ENCODE results near the gene ZNF556. TPM values are rescaled to one million over a fixed set of nuclear protein-coding genes. Genes with fewer than 3 reads are reported as not detected.

Gene ZNF556
- total RNA-seq, 1 experiment from 2014 or later, result not detected

GRCh38 chr19:2906631-2907195 is 39.6 kb downstream of the ZNF556 start:
- no peak for ATAC-seq
- BruUV-seq (replicated peaks), result no TSS peak
- DNase-seq (ENCODE audit: low read depth, low spot score), result no peak
- CTCF ChIA-PET, result no interaction called here
- intact Hi-C loops (cut with micrococcal nuclease; ENCODE audit: unreplicated experiment), result no loop called here
- Histone ChIP-seq H3K9me3 (ENCODE audit: control insufficient read depth, insufficient read depth, low read depth, low read length) (no peaks in the 10 kb centered on the region), H3K4me1 (ENCODE audit: control insufficient read depth, insufficient read depth, low read length) (peaks cover 6% of the 10 kb centered on the region), H3K27me3 (ENCODE audit: control insufficient read depth, insufficient read depth, low read length) (no peaks in the 10 kb centered on the region), H3K36me3 (ENCODE audit: control insufficient read depth, insufficient read depth, low read length) (no peaks in the 10 kb centered on the region), H3K27ac (ENCODE audit: low read length) (no peak overlapping the region), H3K4me3 (ENCODE audit: low read depth in 2 of 2, low read length in 2 of 2) (no peak overlapping the region)
- in situ Hi-C loops (cut with HindIII; ENCODE audit: low pct_unique_long_range_greater_than_20kb, low sequenced_read_pairs), result no loop called here
- POLR2A ChIA-PET, result no interaction called here
- TF ChIP-seq POLR2AphosphoS5 (IDR thresholded peaks at IDR 0.05; ENCODE audit: low read depth, low read length), result no peak
- no peak for TF ChIP-seq SIN3A (IDR thresholded peaks at IDR 0.05; ENCODE audit: borderline replicate concordance, insufficient read depth, low read depth, low read length)
- TF ChIP-seq REST (IDR thresholded peaks at IDR 0.05; ENCODE audit: insufficient read depth in 1 of 2, low read depth in 2 of 2, low read length in 1 of 2), result no peak
- TF ChIP-seq CTCF (IDR thresholded peaks at IDR 0.05), result no peak
- no peak for TF ChIP-seq TCF7L2 (IDR thresholded peaks at IDR 0.05; ENCODE audit: low read depth, low read length)

GRCh38 chr19:2912306-2912705 is 45.2 kb downstream of the ZNF556 start:
- BruUV-seq (replicated peaks), result no TSS peak
- ChIA-PET POLR2A (no interaction called here), CTCF (no interaction called here)
- Histone ChIP-seq H3K36me3 (ENCODE audit: control insufficient read depth, insufficient read depth, low read length) (peaks cover 5% of the 10 kb centered on the region), H3K9me3 (ENCODE audit: control insufficient read depth, insufficient read depth, low read depth, low read length) (peaks cover 35% of the 10 kb centered on the region), H3K27me3 (ENCODE audit: control insufficient read depth, insufficient read depth, low read length) (no peaks in the 10 kb centered on the region), H3K4me1 (ENCODE audit: control insufficient read depth, insufficient read depth, low read length) (no peaks in the 10 kb centered on the region), H3K4me3 (ENCODE audit: low read depth in 2 of 2, low read length in 2 of 2) (no peak overlapping the region), H3K27ac (ENCODE audit: low read length) (no peak overlapping the region)
- DNase-seq (ENCODE audit: low read depth, low spot score) (no peak), ATAC-seq (no peak)
- in situ Hi-C loops (cut with HindIII; ENCODE audit: low pct_unique_long_range_greater_than_20kb, low sequenced_read_pairs) (no loop called here), intact Hi-C loops (cut with micrococcal nuclease; ENCODE audit: unreplicated experiment) (no loop called here)
- TF ChIP-seq CTCF (IDR thresholded peaks at IDR 0.05), result no peak
- TF ChIP-seq SIN3A (IDR thresholded peaks at IDR 0.05; ENCODE audit: borderline replicate concordance, insufficient read depth, low read depth, low read length), result no peak
- TF ChIP-seq POLR2AphosphoS5 (IDR thresholded peaks at IDR 0.05; ENCODE audit: low read depth, low read length), result no peak
- no peak for TF ChIP-seq TCF7L2 (IDR thresholded peaks at IDR 0.05; ENCODE audit: low read depth, low read length)
- TF ChIP-seq REST (IDR thresholded peaks at IDR 0.05; ENCODE audit: insufficient read depth in 1 of 2, low read depth in 2 of 2, low read length in 1 of 2), result no peak

Data from Panc1 (cell line).